WTC11 (cell line): ENCODE data around the gene EPB41L4B. TPM values are rescaled to one million over a fixed set of nuclear protein-coding genes. Genes with fewer than 3 reads are reported as not detected.

Experiments
- ATAC-seq: fragments of 200-7000 bp; cut with Tn5 transposase; 2 replicates; pipeline ENCODE4 v1.10.0; 2021; ENCODE audit warnings: mild to moderate bottlenecking, moderate library complexity
- CTCF ChIA-PET: fragments of 300-600 bp; sonication (Branson Sonifier 250); formaldehyde crosslinking; loops from one replicate; lab custom pipeline; 2021; ENCODE audit warnings: antibody characterized with exemption; lab: Charles Lee
- POLR2A ChIA-PET: fragments of 350-600 bp; sonication (Branson Sonifier 250); formaldehyde crosslinking; loops from one replicate; lab custom pipeline; 2021; ENCODE audit warnings: antibody characterized with exemption; lab: Charles Lee
- DNase-seq: peaks from one replicate; pipeline ENCODE4 v3.0.0; 2021; ENCODE audit warnings: low spot score
- H3K27ac Mint-ChIP-seq: 2 replicates; pipeline ENCODE4 v1.8.0; 2021; ENCODE audit warnings: mixed read lengths
- H3K27me3 Mint-ChIP-seq: 2 replicates; pipeline ENCODE4 v1.8.0; 2021; ENCODE audit warnings: low read depth, mild to moderate bottlenecking, moderate library complexity, mixed read lengths
- H3K36me3 Mint-ChIP-seq: 2 replicates; pipeline ENCODE4 v1.8.0; 2021; ENCODE audit warnings: mixed read lengths
- H3K4me1 Mint-ChIP-seq: 2 replicates; pipeline ENCODE4 v1.8.0; 2022; ENCODE audit warnings: mixed read lengths
- H3K4me3 Mint-ChIP-seq: 2 replicates; pipeline ENCODE4 v1.8.0; 2021; ENCODE audit warnings: mild to moderate bottlenecking, moderate library complexity, mixed read lengths
- H3K9me3 Mint-ChIP-seq: 2 replicates; pipeline ENCODE4 v1.8.0; 2021; ENCODE audit warnings: mixed read lengths
- FOXJ3 ChIP-seq: sonication (generic); formaldehyde crosslinking; IDR thresholded peaks from 2 replicates; pipeline ENCODE4 v1.9.0; 2021; ENCODE audit warnings: missing genetic modification reagents, mild to moderate bottlenecking, borderline replicate concordance
- FOXK1 ChIP-seq: sonication (generic); formaldehyde crosslinking; IDR thresholded peaks from 2 replicates; pipeline ENCODE4 v1.8.0; 2022; ENCODE audit warnings: mild to moderate bottlenecking, moderate library complexity, missing genetic modification reagents
- GRHL2 ChIP-seq: fragments of 250-450 bp; sonication (Bioruptor Pico); IDR thresholded peaks from 2 replicates; pipeline ENCODE4 v1.8.0; 2022; ENCODE audit warnings: mild to moderate bottlenecking, moderate library complexity; ENCODE audit not compliant: insufficient replicate concordance, severe bottlenecking
- GTF2I ChIP-seq: fragments of 250-450 bp; sonication (Bioruptor Pico); conservative IDR thresholded peaks from 2 replicates; pipeline ENCODE4 v1.4.0; 2021; ENCODE audit warnings: mild to moderate bottlenecking
- JUN ChIP-seq: sonication (generic); formaldehyde crosslinking; IDR thresholded peaks from 2 replicates; pipeline ENCODE4 v1.8.0; 2023; ENCODE audit warnings: mild to moderate bottlenecking, missing genetic modification reagents
- SMAD4 ChIP-seq: sonication (generic); formaldehyde crosslinking; IDR thresholded peaks from 2 replicates; pipeline ENCODE4 v1.8.0; 2022; ENCODE audit warnings: mild to moderate bottlenecking, missing genetic modification reagents
- SP1 ChIP-seq: sonication (generic); formaldehyde crosslinking; conservative IDR thresholded peaks from 2 replicates; pipeline ENCODE4 v1.8.1; 2022; ENCODE audit warnings: missing genetic modification reagents
- TCF7 ChIP-seq: sonication (generic); formaldehyde crosslinking; IDR thresholded peaks from 2 replicates; pipeline ENCODE4 v1.8.0; 2022; ENCODE audit warnings: mild to moderate bottlenecking, low read depth, missing genetic modification reagents, moderate library complexity
- TEAD4 ChIP-seq: sonication (generic); formaldehyde crosslinking; IDR thresholded peaks from 2 replicates; pipeline ENCODE4 v1.8.0; 2022; ENCODE audit warnings: mild to moderate bottlenecking, missing genetic modification reagents
- ZNF317 ChIP-seq: sonication (generic); formaldehyde crosslinking; IDR thresholded peaks from 2 replicates; pipeline ENCODE4 v1.8.1; 2023; ENCODE audit warnings: low read depth, mild to moderate bottlenecking, moderate library complexity, missing genetic modification reagents, borderline replicate concordance
- ZNF416 ChIP-seq: fragments of 250-450 bp; sonication (Bioruptor Pico); IDR thresholded peaks from 2 replicates; pipeline ENCODE4 v1.9.0; 2021; ENCODE audit warnings: mild to moderate bottlenecking, inconsistent platforms
- total RNA-seq: library from RNA; stranded (reverse); gene quantifications from 3 replicates; pipeline ENCODE4 v1.2.3, GENCODE V29; 2021
- TF ChIP-seq, protein P1 (sequence below): fragments of 250-450 bp; sonication (Bioruptor Pico); IDR thresholded peaks from 2 replicates; pipeline ENCODE4 v1.9.0; 2021; ENCODE audit warnings: mild to moderate bottlenecking, borderline replicate concordance
- TF ChIP-seq, protein P2 (sequence below): sonication (generic); formaldehyde crosslinking; IDR thresholded peaks from 2 replicates; pipeline ENCODE4 v1.8.1; 2023; ENCODE audit warnings: mild to moderate bottlenecking, moderate library complexity, missing genetic modification reagents
- TF ChIP-seq, protein P3 (sequence below): sonication (generic); formaldehyde crosslinking; IDR thresholded peaks from 2 replicates; pipeline ENCODE4 v1.8.0; 2022; ENCODE audit warnings: mild to moderate bottlenecking, missing genetic modification reagents
- TF ChIP-seq, protein P4 (sequence below): sonication (generic); formaldehyde crosslinking; IDR thresholded peaks from 2 replicates; pipeline ENCODE4 v1.8.1; 2022; ENCODE audit warnings: low read depth, mild to moderate bottlenecking, moderate library complexity, missing genetic modification reagents, borderline replicate concordance
- TF ChIP-seq, protein P5 (sequence below): sonication (generic); formaldehyde crosslinking; IDR thresholded peaks from 2 replicates; pipeline ENCODE4 v1.8.1; 2023; ENCODE audit warnings: mild to moderate bottlenecking, missing genetic modification reagents, moderate library complexity
- TF ChIP-seq, protein P6 (sequence below): fragments of 250-450 bp; sonication (Bioruptor Pico); IDR thresholded peaks from 2 replicates; pipeline ENCODE4 v1.9.0; 2021; ENCODE audit warnings: mild to moderate bottlenecking
- TF ChIP-seq, protein P7 (sequence below): sonication (generic); formaldehyde crosslinking; conservative IDR thresholded peaks from 2 replicates; pipeline ENCODE4 v1.8.1; 2022; ENCODE audit warnings: mild to moderate bottlenecking, missing genetic modification reagents

Gene EPB41L4B
- total RNA-seq, 1 experiment from 2014 or later = 20.0 TPM

DNA sequence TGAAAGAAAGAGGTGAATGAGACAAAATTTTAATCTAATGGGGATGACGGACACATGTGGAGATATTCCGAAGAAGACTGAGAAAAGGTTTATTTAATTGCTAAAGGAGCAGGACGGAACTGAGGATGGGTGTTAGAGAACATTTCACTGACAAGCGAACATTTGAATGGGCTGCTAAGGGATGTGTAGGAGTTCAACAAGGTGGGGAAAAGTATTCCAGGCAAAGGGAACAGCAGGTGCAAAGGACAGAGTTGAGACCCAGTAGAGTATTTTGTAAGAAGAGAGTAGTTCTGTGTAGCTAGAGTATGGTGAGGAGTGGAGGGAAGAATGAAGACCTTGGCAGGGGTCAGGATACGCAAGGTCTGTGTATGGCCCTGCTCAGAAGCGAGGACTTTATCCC lies 106.4 kb downstream of the EPB41L4B start:
- Mint-ChIP-seq H3K4me1 (peaks cover 4% of the 10 kb centered on the region), H3K36me3 (no peaks in the 10 kb centered on the region), H3K27ac (no peak overlapping the region), H3K27me3 (no peaks in the 10 kb centered on the region; the same call in 1 of the 2 replicates), H3K9me3 (no peaks in the 10 kb centered on the region), H3K4me3 (no peak overlapping the region)
- ATAC-seq = no peak
- no peak for DNase-seq
- TF ChIP-seq SP1 (no peak), JUN (CRISPR knock-in tag) (no peak), ZNF317 (no peak), TEAD4 (CRISPR knock-in tag) (no peak)
- TF ChIP-seq, protein P1, sequence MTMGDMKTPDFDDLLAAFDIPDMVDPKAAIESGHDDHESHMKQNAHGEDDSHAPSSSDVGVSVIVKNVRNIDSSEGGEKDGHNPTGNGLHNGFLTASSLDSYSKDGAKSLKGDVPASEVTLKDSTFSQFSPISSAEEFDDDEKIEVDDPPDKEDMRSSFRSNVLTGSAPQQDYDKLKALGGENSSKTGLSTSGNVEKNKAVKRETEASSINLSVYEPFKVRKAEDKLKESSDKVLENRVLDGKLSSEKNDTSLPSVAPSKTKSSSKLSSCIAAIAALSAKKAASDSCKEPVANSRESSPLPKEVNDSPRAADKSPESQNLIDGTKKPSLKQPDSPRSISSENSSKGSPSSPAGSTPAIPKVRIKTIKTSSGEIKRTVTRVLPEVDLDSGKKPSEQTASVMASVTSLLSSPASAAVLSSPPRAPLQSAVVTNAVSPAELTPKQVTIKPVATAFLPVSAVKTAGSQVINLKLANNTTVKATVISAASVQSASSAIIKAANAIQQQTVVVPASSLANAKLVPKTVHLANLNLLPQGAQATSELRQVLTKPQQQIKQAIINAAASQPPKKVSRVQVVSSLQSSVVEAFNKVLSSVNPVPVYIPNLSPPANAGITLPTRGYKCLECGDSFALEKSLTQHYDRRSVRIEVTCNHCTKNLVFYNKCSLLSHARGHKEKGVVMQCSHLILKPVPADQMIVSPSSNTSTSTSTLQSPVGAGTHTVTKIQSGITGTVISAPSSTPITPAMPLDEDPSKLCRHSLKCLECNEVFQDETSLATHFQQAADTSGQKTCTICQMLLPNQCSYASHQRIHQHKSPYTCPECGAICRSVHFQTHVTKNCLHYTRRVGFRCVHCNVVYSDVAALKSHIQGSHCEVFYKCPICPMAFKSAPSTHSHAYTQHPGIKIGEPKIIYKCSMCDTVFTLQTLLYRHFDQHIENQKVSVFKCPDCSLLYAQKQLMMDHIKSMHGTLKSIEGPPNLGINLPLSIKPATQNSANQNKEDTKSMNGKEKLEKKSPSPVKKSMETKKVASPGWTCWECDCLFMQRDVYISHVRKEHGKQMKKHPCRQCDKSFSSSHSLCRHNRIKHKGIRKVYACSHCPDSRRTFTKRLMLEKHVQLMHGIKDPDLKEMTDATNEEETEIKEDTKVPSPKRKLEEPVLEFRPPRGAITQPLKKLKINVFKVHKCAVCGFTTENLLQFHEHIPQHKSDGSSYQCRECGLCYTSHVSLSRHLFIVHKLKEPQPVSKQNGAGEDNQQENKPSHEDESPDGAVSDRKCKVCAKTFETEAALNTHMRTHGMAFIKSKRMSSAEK (CRISPR knock-in tag) = no peak
- TF ChIP-seq, protein P2, sequence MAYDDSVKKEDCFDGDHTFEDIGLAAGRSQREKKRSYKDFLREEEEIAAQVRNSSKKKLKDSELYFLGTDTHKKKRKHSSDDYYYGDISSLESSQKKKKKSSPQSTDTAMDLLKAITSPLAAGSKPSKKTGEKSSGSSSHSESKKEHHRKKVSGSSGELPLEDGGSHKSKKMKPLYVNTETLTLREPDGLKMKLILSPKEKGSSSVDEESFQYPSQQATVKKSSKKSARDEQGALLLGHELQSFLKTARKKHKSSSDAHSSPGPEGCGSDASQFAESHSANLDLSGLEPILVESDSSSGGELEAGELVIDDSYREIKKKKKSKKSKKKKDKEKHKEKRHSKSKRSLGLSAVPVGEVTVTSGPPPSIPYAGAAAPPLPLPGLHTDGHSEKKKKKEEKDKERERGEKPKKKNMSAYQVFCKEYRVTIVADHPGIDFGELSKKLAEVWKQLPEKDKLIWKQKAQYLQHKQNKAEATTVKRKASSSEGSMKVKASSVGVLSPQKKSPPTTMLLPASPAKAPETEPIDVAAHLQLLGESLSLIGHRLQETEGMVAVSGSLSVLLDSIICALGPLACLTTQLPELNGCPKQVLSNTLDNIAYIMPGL (CRISPR knock-in tag) = no peak
- TF ChIP-seq, protein P3, sequence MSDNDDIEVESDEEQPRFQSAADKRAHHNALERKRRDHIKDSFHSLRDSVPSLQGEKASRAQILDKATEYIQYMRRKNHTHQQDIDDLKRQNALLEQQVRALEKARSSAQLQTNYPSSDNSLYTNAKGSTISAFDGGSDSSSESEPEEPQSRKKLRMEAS = no peak
- TF ChIP-seq, protein P4, sequence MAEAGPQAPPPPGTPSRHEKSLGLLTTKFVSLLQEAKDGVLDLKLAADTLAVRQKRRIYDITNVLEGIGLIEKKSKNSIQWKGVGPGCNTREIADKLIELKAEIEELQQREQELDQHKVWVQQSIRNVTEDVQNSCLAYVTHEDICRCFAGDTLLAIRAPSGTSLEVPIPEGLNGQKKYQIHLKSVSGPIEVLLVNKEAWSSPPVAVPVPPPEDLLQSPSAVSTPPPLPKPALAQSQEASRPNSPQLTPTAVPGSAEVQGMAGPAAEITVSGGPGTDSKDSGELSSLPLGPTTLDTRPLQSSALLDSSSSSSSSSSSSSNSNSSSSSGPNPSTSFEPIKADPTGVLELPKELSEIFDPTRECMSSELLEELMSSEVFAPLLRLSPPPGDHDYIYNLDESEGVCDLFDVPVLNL (CRISPR knock-in tag) = no peak
- POLR2A ChIA-PET = no interaction called here
- CTCF ChIA-PET = interaction anchor here (1.6 kb wide), 1 partner anchor 31 kb away, joined by 6 read pairs; no protein-coding TSS in a partner anchor

DNA sequence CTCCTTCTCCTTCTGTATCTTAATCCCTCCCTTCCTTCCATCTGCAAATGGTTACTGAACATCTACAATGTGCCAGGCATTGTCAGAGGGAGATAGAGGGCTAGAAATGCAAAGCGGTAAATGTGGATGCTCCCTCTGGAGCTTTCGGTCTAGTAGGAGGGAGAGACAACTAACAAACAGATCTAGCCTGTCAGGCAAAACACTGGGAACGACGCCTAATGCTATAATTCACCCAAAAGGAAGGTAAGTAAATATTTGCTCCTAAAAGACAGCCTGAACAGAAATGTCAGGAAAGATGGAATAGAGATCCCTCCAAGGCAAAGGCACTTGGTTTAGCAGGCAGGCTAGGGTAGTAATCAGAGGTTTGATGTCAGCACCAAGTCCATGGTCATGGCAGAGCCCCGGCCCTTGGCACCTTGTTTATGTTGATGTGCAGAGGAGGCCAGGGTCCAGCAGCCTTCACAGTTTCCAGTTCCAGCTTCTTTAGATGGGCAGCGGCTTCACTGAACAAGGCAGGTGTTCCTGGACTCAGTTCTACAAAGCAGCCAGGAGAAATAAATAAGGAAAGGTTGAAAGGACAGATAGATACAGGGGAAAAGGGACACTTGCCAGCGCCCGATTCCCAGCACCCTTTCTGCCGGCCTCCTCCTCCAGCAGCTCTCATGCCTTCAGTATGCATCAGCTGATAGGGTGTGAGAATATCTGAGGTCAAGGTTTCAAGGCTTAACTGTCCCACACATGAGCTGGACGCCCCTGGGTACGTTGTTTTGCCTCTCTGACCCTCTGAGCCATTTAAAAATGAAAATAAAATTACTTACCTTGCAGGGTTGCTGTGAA lies 107.4 kb downstream of the EPB41L4B start:
- DNase-seq (no peak), ATAC-seq (no peak)
- no peak overlapping the region for H3K27ac Mint-ChIP-seq
- no peaks in the 10 kb centered on the region; the same call in 1 of the 2 replicates for H3K27me3 Mint-ChIP-seq
- no peaks in the 10 kb centered on the region for H3K9me3 Mint-ChIP-seq
- POLR2A ChIA-PET = no interaction called here
- no peaks in the 10 kb centered on the region for H3K36me3 Mint-ChIP-seq
- H3K4me1 Mint-ChIP-seq = no peaks in the 10 kb centered on the region; the same call in 1 of the 2 replicates
- CTCF ChIA-PET = interaction anchor here (1.6 kb wide), 1 partner anchor 30 kb away, joined by 6 read pairs; no protein-coding TSS in a partner anchor
- no peak overlapping the region for H3K4me3 Mint-ChIP-seq
- TF ChIP-seq SMAD4 (CRISPR knock-in tag) = no peak
- TF ChIP-seq GRHL2 (CRISPR knock-in tag) = no peak
- no peak for TF ChIP-seq FOXJ3
- TF ChIP-seq, protein P5, sequence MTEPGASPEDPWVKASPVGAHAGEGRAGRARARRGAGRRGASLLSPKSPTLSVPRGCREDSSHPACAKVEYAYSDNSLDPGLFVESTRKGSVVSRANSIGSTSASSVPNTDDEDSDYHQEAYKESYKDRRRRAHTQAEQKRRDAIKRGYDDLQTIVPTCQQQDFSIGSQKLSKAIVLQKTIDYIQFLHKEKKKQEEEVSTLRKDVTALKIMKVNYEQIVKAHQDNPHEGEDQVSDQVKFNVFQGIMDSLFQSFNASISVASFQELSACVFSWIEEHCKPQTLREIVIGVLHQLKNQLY (CRISPR knock-in tag) = no peak
- no peak for TF ChIP-seq TCF7 (CRISPR knock-in tag)
- no peak for TF ChIP-seq FOXK1 (CRISPR knock-in tag)
- TF ChIP-seq, protein P6, sequence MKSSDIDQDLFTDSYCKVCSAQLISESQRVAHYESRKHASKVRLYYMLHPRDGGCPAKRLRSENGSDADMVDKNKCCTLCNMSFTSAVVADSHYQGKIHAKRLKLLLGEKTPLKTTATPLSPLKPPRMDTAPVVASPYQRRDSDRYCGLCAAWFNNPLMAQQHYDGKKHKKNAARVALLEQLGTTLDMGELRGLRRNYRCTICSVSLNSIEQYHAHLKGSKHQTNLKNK (CRISPR knock-in tag) = no peak
- TF ChIP-seq, protein P7, sequence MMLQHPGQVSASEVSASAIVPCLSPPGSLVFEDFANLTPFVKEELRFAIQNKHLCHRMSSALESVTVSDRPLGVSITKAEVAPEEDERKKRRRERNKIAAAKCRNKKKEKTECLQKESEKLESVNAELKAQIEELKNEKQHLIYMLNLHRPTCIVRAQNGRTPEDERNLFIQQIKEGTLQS (CRISPR knock-in tag) = no peak
- TF ChIP-seq GTF2I (CRISPR knock-in tag) = no peak
- no peak for TF ChIP-seq ZNF416 (CRISPR knock-in tag)
- TF ChIP-seq, all 79 proteins: peak for 0
